RWPE2 (cell line): ENCODE measurements around the gene TTLL13.

Source experiments
- ATAC-seq: fragments of 200-7000 bp; cut with Tn5 transposase; 3 replicates; pipeline ENCODE4 v1.9.1; 2021; ENCODE audit warnings: low read depth
- DNase-seq: peaks from one replicate; pipeline ENCODE4 v3.0.0-alpha.2; 2020; ENCODE audit warnings: low spot score
- H3K27ac ChIP-seq: fragments of 450-650 bp; 2 replicates; pipeline ENCODE4 v1.5.1; 2017; ENCODE audit warnings: mild to moderate bottlenecking; ENCODE audit not compliant: poor library complexity, severe bottlenecking
- H3K27me3 ChIP-seq: fragments of 250-450 bp; sonication (Bioruptor Pico); 2 replicates; pipeline ENCODE4 v1.5.1; 2021; ENCODE audit warnings: mild to moderate bottlenecking, moderate library complexity; ENCODE audit not compliant: insufficient read depth, poor library complexity, severe bottlenecking
- H3K36me3 ChIP-seq: fragments of 250-450 bp; sonication (Bioruptor Pico); 2 replicates; pipeline ENCODE4 v1.5.1; 2020; ENCODE audit warnings: low read depth, mild to moderate bottlenecking, moderate library complexity
- H3K4me1 ChIP-seq: fragments of 250-450 bp; sonication (Bioruptor Pico); 2 replicates; pipeline ENCODE4 v1.5.1; 2021; ENCODE audit warnings: mild to moderate bottlenecking, moderate library complexity; ENCODE audit not compliant: insufficient read depth, poor library complexity, severe bottlenecking
- H3K4me3 ChIP-seq: fragments of 250-450 bp; sonication (Bioruptor Pico); 2 replicates; pipeline ENCODE4 v1.5.1; 2021; ENCODE audit warnings: mild to moderate bottlenecking, moderate library complexity; ENCODE audit not compliant: severe bottlenecking
- H3K9me3 ChIP-seq: fragments of 250-450 bp; sonication (Bioruptor Pico); 2 replicates; pipeline ENCODE4 v1.5.1; 2021; ENCODE audit warnings: mild to moderate bottlenecking, moderate library complexity; ENCODE audit not compliant: severe bottlenecking
- TF ChIP-seq, protein P1 (sequence below): fragments of 450-650 bp; IDR thresholded peaks from one replicate; pipeline ENCODE4 v1.5.1; 2017; ENCODE audit warnings: mild to moderate bottlenecking, moderate library complexity; ENCODE audit not compliant: poor library complexity, severe bottlenecking

The TTLL13 gene

DNA sequence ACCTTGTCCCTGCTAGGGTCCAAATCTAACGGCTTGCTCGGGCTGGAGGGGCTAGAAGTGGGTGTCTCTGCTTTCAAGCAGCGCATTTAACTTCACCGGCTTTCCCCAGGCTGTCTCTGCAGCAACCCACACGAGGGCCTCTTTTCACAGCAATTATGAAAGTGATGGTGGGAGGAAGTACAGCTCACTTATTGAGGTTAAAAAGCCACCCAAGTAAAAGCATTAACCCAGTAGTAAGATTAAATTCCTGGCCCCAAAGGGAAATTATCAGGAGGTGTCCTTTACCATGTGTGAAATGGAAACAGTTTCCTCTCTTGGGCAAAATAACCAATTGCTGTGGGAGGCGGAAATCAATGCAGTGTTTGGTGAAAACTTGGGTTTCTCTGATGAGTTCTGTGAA, 57.2 kb downstream of the TTLL13 start:
- Histone ChIP-seq H3K9me3 (no peaks in the 10 kb centered on the region), H3K27ac (no peak overlapping the region), H3K4me1 (no peaks in the 10 kb centered on the region), H3K36me3 (no peaks in the 10 kb centered on the region), H3K4me3 (no peak overlapping the region), H3K27me3 (no peaks in the 10 kb centered on the region)
- TF ChIP-seq, protein P1, sequence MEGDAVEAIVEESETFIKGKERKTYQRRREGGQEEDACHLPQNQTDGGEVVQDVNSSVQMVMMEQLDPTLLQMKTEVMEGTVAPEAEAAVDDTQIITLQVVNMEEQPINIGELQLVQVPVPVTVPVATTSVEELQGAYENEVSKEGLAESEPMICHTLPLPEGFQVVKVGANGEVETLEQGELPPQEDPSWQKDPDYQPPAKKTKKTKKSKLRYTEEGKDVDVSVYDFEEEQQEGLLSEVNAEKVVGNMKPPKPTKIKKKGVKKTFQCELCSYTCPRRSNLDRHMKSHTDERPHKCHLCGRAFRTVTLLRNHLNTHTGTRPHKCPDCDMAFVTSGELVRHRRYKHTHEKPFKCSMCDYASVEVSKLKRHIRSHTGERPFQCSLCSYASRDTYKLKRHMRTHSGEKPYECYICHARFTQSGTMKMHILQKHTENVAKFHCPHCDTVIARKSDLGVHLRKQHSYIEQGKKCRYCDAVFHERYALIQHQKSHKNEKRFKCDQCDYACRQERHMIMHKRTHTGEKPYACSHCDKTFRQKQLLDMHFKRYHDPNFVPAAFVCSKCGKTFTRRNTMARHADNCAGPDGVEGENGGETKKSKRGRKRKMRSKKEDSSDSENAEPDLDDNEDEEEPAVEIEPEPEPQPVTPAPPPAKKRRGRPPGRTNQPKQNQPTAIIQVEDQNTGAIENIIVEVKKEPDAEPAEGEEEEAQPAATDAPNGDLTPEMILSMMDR: no peak
- no peak for ATAC-seq
- DNase-seq: no peak

DNA sequence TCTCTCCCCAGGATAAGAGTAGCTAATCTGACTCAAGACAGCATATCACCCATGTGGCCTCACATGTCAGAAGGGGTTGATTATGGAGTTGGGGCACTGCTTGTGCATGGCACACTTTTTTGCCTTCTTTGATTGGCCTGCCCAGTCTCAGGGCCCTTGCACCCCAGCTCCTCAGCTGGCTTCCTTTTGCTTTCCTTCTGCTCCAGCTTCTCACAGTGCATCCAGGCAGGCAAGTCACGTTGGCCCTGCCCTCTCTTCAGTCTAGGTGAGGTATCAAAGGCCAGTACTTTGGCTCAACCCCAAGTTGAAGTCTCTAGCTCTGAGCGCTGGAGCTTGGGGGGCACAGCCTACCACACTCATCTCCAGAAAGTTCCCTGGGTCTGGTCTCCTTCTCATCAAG, 58.3 kb downstream of the TTLL13 start:
- Histone ChIP-seq H3K36me3 (no peaks in the 10 kb centered on the region), H3K9me3 (no peaks in the 10 kb centered on the region), H3K4me3 (no peak overlapping the region), H3K27me3 (no peaks in the 10 kb centered on the region), H3K27ac (no peak overlapping the region), H3K4me1 (no peaks in the 10 kb centered on the region)
- DNase-seq: no peak
- TF ChIP-seq, protein P1: no peak
- 0 out of 3 replicates have a peak, but pooled peaks have one; percentile 10 for ATAC-seq

DNA sequence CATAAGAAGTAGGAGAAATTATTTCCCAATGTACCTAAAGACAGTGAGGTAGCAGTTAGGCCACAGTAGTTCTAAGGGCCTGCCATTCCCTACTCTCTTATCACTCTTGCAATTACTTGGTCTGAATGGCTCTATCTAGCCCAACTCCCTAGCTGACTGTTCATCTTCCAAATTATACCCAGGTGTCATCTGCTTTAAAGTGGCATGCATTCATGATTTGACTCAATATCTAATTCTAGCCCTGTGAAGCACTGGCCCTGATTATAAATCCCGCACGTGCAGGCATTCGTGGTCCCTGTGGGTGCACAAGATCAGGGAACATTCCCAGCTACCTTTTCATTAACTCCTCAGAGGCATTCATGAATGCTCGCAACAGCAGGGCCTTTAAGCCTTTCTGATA, 59.7 kb downstream of the TTLL13 start:
- TF ChIP-seq, protein P1: no peak
- DNase-seq: no peak
- ATAC-seq: peak; percentile 33; the same call in 1 of the 3 replicates
- H3K27ac ChIP-seq: no peak overlapping the region
- no peak overlapping the region for H3K4me3 ChIP-seq
- H3K36me3 ChIP-seq: no peaks in the 10 kb centered on the region
- H3K4me1 ChIP-seq: no peaks in the 10 kb centered on the region
- H3K27me3 ChIP-seq: no peaks in the 10 kb centered on the region
- H3K9me3 ChIP-seq: no peaks in the 10 kb centered on the region
